ENCODE results near the gene CHD1.

Gene CHD1

GRCh38 chr5:98813755-98814154 is 115.1 kb downstream of the CHD1 start:
- DNase-seq (ENCODE audit: low read depth in 2 of 2): no peak

DNA sequence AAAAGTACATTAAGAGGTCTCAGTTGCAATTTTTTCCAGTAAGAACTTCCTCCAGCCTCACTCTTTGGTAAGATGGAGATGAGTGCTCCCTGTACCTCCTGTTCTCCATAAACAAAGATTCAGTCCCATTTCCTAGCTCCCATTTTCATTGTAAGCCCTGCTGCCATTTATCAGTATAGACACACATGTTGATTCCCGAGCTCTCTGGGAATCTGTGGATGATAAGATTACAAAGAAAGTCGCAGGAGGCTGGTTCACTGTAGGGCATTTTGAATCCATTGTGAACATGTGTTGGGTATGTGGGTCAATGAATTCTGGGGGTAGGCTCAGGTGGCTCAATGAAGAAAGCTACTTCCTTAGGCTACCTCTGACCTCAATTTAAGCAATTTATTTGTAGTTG is 118.6 kb downstream of the CHD1 start:
- DNase-seq (ENCODE audit: low read depth in 2 of 2): no peak

DNA sequence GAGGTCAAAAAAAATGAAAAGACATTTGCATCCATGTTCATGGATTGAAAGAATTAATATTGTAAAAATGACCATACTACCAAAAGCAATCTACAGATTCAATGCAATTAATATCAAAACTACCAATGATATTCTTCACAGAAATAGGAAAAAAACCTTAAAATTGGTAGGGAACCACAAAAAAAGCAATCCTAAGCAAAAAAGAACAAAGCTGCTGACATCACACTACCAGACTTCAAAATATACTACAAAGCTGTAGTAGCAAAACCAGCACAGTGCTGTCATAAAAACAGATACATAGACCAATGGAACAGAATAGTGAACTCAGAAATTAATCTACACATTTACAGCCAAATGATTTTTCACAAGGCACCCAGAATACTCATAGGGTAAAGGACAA is 121.0 kb downstream of the CHD1 start:
- DNase-seq (ENCODE audit: low read depth in 2 of 2): no peak

- DNase-seq (ENCODE audit: low read depth in 2 of 2): no peak
Observed at GRCh38 chr5:98805070-98805469, 123.7 kb downstream of the CHD1 start.

GRCh38 chr5:98804066-98804465 is 124.7 kb downstream of the CHD1 start:
- DNase-seq (ENCODE audit: low read depth in 2 of 2): no peak
